WTC11 (cell line): Measurements from ENCODE around the gene ANKRD13D.

Experiments used
- ATF2 ChIP-seq: sonication (generic); formaldehyde crosslinking; IDR thresholded peaks from 2 replicates; pipeline ENCODE4 v1.8.1; 2022; ENCODE audit warnings: low read depth, missing genetic modification reagents, borderline replicate concordance
- CTCF ChIP-seq: fragments of 200-600 bp; IDR thresholded peaks from 2 replicates; pipeline ENCODE4 v1.8.0; 2022; ENCODE audit warnings: antibody characterized with exemption
- RORB ChIP-seq: fragments of 250-450 bp; sonication (Bioruptor Pico); IDR thresholded peaks from 2 replicates; pipeline ENCODE4 v1.9.0; 2021; ENCODE audit warnings: mild to moderate bottlenecking
- SMAD4 ChIP-seq: sonication (generic); formaldehyde crosslinking; IDR thresholded peaks from 2 replicates; pipeline ENCODE4 v1.8.0; 2022; ENCODE audit warnings: mild to moderate bottlenecking, missing genetic modification reagents
- TP53 ChIP-seq: sonication (generic); formaldehyde crosslinking; IDR thresholded peaks from 2 replicates; pipeline ENCODE4 v1.8.1; 2023; ENCODE audit warnings: mild to moderate bottlenecking, missing genetic modification reagents
- ZBTB43 ChIP-seq: sonication (generic); formaldehyde crosslinking; IDR thresholded peaks from 2 replicates; pipeline ENCODE4 v1.8.1; 2023; ENCODE audit warnings: mild to moderate bottlenecking, missing genetic modification reagents
- ZMAT4 ChIP-seq: fragments of 250-450 bp; sonication (Bioruptor Pico); IDR thresholded peaks from 2 replicates; pipeline ENCODE4 v1.9.0; 2021; ENCODE audit warnings: mild to moderate bottlenecking
- ZNF138 ChIP-seq: sonication (generic); formaldehyde crosslinking; conservative IDR thresholded peaks from 2 replicates; pipeline ENCODE4 v1.8.1; 2022; ENCODE audit warnings: mild to moderate bottlenecking, moderate library complexity, missing genetic modification reagents

GRCh38 chr11:67291481-67292381 is 2.6 kb downstream of the ANKRD13D start:
- TF ChIP-seq ZMAT4 = no peak
- no peak for TF ChIP-seq CTCF
- TF ChIP-seq TP53 (CRISPR knock-in tag) = no peak
- TF ChIP-seq ZBTB43 (CRISPR knock-in tag) = no peak
- no peak for TF ChIP-seq ATF2 (CRISPR knock-in tag)
- no peak for TF ChIP-seq RORB (CRISPR knock-in tag)
- no peak for TF ChIP-seq SMAD4 (CRISPR knock-in tag)
- no peak for TF ChIP-seq ZNF138 (CRISPR knock-in tag)
